HG02884 (cell line): ENCODE results near the gene DENND5B.
"Not testable (repeated sequence)": the region's sequence is repeated elsewhere in the genome, so short reads cannot be mapped to it uniquely, and the experiment has no call there.

Experiments
- ATAC-seq: cut with Tn5 transposase; IDR thresholded peaks from one replicate; pipeline ENCODE4 v1.9.1; 2021; ENCODE audit warnings: mild to moderate bottlenecking, moderate library complexity; ENCODE audit not compliant: unreplicated experiment

Gene DENND5B

DNA sequence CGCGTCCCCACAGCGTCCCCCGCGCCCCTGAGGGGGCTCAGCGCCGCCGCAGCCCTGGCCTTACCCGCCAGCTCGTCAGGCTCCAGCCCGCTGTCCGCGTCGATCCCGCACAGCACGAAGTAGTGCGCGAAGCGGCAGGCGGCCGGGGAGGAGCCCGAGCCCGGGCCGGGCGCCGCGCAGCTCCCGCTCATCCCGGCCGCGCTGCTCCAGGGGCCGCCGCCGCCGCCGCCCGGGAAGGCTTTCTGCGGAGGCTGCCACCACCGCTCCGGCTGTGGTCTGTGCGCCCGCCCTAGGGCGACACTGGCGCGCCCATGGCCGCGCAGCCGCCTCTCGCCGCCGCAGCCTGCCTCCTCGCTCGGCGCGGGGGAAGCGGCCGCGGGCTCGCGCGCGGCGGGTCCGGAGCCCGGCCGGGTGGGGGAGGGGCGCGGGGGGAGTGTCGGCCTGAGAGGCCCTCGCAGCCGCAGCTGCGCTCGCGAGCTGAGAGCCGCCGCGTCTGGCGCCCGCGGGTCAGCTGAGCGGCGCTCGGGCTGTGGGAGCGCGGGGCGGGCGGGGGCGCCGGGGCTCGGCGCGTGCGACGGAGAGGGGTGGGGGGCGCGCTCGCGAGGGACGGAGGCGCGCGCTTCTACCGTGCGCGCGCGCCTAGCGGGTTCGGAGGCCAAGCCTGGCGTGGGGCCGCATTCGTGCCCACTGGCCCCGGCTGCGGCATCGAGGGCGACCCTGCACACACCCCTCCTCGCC is at the start of gene DENND5B:
Gene DENND5B (minus strand): TSS at position 495 of the 738 bp plus-strand sequence. CDS start 304 bp downstream, at position 191.
- ATAC-seq = peak; percentile 47

DNA sequence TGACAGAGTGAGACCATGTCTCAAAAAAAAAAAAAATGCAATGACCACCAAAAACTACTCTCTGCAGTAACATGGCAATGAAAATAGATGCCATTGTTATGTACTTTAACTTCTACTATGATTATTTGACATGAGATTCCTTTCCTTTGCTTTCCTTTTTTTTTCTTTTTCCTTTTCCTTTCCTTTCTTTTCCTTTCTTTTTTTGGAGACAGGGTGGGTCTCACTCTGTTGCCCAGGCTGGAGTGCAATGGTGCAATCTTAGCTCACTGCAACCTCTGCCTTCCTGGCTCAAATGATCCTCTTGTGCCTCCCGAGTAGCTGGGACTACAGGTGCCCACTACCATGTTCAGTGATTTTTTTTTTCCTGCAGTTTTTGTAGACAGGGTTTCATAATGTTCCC is 43.7 kb upstream of the DENND5B start:
- no peak for ATAC-seq

DNA sequence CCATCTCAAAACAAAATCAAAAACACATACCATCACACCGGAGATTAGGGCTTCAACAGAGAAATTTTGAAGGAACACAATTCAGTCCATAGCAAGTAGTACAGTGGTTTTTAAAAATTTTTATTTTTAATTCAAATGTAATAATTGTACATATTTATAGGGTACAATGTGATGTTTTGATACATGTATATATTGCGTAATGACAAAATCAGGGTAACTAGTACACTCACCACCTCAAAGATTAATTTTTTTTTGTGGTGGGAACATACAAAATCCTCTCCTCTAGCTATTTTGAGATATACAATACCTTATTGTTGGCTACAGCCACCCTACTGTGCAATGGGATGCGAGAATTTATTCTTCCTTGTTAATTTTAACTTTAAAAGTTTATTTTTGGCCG is 42.5 kb upstream of the DENND5B start:
- ATAC-seq = no peak

DNA sequence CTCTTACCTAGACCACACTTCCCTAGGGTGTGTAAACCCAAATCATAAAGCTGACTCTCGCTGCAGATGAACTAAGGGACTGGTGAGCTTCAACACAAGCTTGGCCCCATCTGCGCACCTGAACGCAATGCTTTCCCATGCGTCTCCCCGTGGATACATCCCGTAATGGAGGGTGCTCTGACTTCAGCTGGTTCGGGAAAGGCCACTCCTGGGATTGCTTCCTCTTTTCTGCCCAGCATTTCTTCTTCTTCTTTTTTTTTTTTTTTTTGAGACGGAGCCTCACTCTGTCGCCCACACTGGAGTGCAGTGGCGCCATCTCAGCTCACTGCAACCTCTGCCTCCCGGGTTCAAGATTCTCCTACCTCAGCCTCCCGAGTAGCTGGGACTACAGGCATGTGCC is 40.9 kb upstream of the DENND5B start:
- ATAC-seq = no peak

DNA sequence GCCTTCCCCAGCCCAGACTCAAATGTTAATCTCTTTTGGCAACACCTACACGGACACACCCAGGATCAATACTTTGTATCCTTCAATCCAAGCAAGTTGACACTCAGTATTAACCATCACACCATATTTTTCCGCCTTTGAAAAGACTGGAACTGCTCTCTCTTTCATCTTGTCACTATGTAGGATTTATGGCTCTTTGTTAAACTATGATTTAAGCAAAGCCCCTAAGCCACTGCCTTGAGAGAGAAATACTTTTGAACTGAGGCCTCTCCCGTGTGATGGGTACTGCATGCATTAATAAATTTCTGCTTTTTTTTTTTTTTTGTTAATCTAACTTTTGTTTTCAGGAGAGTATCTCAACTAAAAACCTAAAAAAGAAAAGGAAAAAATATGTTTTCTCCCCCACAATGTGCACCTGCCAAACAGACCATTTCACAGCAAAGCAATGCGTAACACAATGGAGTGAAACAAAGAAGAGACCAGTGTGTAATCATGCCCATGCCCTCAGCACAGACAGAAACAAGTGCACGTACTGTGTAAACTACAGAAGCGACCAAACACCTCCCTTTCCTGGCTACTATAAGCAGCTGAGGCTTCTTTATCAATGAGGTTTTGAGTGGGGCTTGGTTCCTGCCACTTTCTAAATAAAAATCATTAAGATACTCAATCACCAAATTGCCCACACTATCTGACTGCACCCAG is 40.2 kb upstream of the DENND5B start:
- no peak for ATAC-seq

DNA sequence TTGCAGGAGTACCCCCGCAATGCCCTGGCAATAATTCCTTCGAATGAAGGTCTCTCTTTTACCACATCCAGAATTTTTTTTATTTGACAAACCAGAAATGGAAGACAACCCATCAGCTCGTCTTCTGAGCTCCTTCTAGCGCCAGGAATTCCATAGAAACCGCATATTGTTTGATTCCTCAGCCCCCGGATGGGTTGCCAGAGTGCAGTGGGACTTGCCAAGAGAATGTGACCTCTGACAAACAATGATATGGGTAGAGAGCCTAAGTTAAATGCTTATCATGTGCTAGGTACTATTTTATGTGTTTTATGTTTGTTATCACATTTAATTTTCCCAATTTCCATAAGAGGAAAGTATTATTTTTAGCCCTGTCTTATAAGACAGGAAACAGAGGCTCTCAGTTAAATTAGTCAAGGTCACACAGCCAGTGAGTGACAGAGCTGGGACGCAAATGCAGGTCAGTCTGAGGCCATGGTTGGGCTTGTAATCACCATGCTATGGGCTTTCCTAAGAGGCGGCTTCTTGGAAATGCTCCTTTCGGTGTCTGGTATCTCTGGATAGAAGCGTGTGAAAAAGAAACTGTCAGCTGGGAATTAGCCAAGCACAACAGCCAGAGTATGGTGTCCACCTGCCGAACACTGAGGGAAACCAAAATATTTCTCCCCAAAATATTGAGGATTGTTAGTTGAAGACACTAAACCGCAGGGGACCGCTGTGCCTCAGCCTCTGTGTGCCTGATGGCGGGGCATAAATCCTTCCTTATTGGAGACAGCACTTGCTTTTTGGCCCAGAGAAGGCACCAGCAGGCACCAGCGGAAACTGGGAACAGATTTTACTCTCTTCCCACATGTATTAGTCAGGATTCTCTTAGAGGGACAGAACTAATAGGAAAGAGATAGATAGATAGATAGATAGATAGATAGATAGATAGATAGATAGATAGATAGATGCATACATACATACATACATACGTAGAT is 39.1 kb upstream of the DENND5B start:
- no peak for ATAC-seq

DNA sequence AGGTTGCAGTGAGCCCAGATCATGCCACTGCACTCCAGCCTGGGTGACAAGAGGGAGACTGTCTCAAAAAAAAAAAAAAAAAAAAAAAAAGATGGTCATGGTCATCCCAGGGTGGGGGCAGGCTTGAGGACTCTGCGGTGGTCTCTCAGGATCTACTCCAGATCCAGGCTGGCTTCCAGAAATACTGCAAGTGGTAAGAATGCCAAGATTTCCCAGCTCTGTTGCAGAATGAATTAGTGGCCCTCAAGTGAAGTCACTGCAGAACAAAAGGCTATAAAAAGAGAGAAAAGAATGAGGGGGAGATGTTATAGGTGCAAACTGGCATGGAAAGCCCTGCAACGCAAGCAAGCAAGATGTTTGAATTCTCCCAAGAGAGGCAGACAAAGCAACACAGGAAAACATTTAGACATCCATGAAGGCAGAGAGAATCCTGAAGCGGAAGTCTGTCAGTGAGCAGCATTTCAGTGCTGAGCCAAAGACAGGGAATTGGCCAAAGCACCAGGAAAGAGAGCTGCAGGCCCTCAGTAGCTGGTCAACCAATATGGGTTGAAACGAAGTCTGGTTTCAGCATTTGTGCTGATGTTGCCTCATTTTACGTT is 36.6 kb upstream of the DENND5B start:
- no peak for ATAC-seq

DNA sequence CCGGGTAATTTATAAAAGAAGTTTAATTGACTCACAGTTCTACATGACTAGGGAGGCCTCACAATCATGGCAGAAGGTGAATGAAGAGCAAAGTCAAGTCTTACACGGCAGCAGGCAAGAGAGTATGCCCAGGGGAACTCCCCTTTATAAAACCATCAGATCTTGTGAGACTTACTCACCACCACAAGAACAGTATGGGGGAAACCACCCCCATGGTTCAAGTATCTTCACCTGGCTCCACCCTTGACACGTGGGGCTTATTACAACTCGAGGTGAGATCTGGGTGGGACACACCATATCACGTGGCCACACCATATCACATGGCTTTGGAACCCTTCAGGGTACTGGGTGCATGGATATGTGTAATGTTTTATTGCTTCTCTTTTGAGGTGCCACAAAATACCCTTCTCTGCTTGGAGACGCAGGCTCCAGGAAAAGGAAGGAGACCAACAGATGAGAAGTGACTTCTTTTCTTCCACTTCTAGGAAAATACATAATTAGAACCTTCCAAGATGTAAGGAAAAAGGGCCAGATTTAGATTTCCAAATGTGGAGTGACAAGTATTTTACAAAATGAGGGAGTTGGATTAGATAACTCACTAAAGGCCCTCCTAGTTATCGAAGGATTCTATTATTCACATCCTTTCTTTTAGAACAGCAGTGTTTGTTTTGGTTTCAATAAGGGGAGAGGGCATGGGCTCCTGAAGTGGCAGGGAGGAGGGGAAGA is 35.5 kb upstream of the DENND5B start:
- no peak for ATAC-seq

DNA sequence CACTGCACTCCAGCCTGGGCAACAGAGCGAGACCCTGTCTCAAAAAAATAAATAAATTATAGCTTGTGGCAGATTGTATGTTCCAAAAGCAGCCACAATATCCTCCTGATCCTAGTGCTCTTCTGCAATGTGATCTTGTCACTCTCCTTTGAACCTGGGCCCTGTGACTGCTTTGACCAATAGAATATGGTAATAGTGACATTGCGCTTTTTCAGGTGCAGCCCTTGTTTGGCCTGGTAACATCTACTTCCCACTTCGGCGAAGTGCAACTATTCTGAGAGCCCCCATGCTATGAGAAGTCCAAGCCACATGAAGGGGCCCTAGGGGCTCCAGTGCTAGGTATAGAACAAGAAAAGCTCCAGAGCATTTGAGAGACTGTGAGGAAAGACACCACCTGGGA is 31.1 kb upstream of the DENND5B start:
- ATAC-seq = no peak

DNA sequence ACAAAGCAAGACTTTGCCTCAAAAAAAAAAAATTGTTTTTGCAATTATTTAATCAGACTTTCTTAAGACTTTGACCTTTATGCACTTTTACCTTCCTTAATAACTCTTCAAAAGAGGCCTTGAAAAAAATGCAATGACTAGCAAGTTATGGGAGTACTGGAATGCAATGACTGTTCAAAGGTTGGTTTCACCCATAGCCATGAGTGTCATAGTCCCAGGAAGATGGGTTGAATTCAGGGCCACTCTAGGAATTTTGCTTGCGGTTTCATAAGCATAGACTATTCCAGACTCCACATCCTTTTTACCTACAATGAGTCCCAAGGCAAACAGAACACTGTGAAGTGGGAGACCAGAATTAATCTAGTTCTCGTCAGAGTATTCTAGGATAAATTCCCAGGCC is 29.4 kb upstream of the DENND5B start:
- no peak for ATAC-seq

DNA sequence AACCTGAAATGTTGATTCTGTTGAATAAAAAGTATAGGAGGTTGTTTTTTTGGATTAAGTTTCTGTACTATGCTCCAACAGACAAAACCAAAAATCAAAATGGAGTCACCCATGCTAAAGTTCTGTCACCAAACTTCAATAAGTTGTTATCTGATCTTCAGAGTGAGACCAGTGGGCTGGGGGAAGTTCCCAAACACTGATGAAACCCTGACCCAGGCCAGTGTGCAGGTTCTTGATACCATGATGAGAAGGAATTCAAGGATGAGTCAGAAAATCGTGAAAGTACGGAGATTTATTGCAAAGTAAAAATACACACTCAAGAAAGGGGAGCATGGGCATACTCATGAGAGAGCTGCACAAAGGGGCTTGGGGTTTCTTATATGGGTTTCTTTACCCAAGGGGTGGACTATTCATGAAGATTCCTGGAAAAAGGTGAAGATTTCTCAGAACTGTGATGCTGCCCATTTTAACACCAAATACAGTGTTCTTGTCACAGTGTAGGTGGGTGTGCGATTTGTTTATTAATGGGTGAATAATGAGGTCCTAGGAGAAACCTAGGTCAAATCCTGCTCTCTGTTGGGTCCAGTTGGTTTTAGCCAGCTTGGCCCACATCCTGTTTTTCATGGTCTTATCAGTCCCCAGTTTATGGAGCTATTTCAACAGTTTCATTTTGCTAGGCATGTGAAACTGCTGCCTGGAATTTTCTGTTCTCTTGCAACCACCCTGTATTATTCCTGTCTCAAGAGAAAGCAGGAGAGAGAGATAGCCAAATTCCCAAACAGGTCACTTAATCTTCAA is 27.5 kb upstream of the DENND5B start:
- ATAC-seq = no peak

DNA sequence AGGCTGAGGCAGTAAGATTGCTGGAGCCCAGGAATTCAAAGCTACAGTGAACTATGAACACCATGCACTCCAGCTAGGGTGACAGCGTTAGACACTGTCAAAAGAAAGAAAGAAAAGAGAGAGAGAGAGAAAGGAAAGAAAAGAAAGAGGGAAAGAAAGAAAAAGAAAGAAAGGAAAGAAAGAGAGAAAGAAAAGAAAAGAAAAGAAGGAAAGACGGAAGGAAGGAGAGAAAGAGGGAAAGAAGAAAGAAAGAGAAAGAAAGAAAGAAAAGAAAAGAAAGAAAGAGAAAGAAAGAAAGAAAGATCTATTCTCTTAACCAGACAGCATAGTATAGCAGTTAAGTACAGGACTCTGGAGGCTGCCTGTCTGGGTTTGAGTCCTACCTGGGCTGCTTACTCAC is 21.9 kb upstream of the DENND5B start:
- no peak for ATAC-seq

DNA sequence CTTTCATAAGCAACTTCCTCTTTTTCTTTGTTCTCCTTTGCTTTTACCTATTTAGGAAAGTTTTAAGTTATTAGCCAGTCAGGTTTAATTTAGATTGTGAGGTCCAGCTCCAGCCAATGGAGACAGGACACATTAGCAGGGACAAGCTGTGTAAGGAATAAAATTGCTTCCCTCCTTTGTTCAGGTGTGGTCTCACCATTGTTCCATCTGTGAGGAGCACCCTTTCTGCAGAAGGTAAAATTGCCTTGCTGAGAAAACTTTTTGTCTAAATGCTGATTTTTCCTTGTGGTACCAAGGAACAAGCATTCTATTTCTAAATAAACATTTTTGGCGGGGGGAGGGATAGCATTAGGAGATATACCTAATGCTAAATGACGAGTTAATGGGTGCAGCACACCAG is 17.4 kb upstream of the DENND5B start:
- not testable (repeated sequence) for ATAC-seq

DNA sequence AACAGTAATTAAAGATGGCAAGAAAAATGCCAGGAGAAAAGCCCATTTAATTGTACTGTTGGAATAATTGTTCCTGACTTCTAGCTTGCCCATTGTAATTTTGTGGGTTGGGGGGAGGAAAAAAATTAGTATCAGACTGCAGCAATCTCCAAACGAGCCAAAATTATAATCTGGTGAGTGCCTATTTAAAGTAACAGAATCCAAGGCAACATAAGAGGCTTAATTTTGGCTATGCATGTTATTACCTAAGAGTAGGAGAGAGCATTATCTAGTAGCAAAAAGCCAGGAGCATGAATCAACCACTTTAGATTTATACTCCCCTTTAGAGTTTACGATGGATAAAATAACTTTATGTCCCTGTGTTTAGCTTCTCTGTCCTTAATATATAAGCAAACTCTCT is 14.6 kb upstream of the DENND5B start:
- ATAC-seq = no peak

DNA sequence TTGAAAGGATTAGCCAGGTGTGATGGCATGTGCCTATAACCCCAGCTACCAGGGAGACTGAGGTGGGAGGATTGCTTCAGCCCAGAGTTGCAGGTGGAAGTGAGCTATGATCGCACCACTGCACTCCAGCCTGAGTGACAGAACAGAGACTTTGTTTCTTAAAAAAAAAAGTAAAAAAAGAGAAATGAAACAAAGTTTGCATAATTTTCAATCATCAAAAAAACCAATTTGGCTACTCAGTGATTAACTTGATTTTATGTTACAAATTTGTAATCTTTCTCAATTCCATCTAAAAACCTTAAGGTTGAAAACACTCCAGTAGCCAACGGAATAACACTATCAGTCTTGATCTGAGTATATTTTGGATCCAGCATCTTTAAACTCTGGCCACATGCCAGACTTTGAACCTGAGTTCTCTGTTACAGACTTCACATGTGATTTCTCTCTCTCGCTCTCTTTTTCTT is 12.6 kb upstream of the DENND5B start:
- peak; percentile 94 for ATAC-seq

DNA sequence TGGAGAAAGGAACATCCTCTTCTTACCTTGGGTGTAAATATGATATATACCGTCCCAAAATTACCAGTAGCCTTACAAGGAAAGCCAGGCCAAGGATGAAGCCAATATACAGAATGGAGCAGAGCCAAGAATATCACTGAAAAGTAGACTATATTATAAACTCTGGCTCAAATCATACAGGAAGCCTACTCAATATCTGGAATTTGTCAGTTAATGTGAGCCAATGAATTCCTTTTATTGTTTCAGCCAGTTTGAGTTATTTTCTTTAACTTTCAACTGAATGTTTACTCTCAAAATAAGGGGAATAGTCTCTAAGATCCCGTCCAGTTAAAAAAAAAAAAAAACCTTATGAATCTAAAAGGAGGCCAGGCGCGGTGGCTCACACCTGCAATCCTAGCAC is 9.8 kb upstream of the DENND5B start:
- no peak for ATAC-seq

DNA sequence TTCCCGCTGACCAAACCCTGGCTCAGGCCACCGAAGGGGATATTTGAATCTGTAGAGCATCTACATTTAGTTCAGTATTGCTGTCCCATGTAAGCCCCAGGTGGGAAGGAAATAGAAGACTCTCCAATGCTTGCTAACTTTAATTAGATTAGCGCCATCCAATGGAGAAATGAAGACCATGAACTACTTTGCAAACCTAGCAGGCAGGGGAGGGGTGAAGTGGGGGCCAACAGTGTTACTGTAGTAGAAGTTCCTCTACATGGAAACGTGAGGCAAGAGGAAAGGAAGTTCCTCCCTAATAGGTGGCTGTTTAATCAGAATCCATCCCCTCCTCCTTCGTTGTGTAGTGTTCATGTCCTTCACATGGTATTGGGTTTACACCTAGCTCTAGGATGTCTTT is 9.3 kb upstream of the DENND5B start:
- ATAC-seq = no peak

DNA sequence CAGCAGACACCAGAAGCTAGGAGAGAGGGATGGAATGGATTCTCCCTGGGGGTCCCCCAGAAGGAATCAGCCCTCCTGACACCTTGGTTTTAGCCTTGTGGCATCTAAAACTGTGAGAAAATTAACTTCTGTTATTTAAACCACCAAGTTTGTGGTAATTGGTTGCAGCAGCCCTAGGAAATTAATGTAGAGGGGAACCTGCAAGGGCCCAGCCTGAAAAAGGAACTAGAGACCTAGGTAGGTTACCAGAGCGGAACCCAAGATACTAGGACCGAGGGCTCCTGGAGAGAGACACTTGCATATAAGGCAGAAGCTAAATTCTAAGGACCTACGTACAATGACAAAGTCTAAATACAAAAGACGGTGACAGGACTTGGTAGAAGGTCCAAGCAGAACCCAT is 8.1 kb upstream of the DENND5B start:
- ATAC-seq = peak; percentile 51

DNA sequence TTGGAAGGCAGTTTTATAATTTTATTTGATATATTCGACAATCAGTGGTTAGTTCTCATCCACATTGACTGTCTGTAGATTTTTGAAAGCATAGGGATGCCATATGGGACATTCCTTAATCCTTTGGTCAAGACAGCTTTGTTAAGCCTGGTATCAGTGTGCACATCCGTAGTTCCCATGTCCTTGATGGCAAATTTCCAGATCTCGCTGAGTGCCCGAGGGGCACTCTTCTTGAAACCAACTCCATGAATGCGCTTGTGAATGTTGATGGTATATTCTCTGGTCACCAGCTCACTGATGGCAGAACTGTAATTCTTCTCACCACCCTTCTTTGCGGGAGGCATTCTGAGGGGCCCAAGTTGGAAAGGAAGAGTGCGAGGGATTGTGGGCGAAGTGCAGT is 6.1 kb upstream of the DENND5B start:
- ATAC-seq = no peak
